Fibroblast of the conjunctiva (primary cell): ENCODE data around the gene OBSCN.

ENCODE experiments used
- DNase-seq: peaks from one replicate; pipeline ENCODE4 v3.0.0-alpha.2; 2010; ENCODE audit warnings: low read depth

OBSCN gene

GRCh38 chr1:228341450-228341813, 133.6 kb downstream of the OBSCN start:
- DNase-seq, result no peak

- no peak for DNase-seq
Observed at GRCh38 chr1:228341814-228342626, 134.2 kb downstream of the OBSCN start.

GRCh38 chr1:228342627-228343190, 134.9 kb downstream of the OBSCN start:
- no peak for DNase-seq

- DNase-seq, result no peak
Observed at GRCh38 chr1:228343191-228343661, 135.4 kb downstream of the OBSCN start.

- no peak for DNase-seq
Observed at GRCh38 chr1:228344631-228345072, 136.8 kb downstream of the OBSCN start.

GRCh38 chr1:228345201-228345930, 137.5 kb downstream of the OBSCN start:
- DNase-seq, result no peak

- DNase-seq, result no peak
Observed at GRCh38 chr1:228346731-228347130, 138.9 kb downstream of the OBSCN start.

GRCh38 chr1:228347181-228347580, 139.3 kb downstream of the OBSCN start:
- DNase-seq, result no peak

GRCh38 chr1:228348708-228349467, 141.0 kb downstream of the OBSCN start:
- no peak for DNase-seq

- no peak for DNase-seq
Observed at GRCh38 chr1:228349701-228350171, 141.9 kb downstream of the OBSCN start.

- DNase-seq, result no peak
Observed at GRCh38 chr1:228350179-228350742, 142.4 kb downstream of the OBSCN start.

GRCh38 chr1:228350831-228351781, 143.3 kb downstream of the OBSCN start:
- no peak for DNase-seq

- no peak for DNase-seq
Observed at GRCh38 chr1:228351850-228352249, 144.0 kb downstream of the OBSCN start.

- DNase-seq, result no peak
Observed at GRCh38 chr1:228352677-228353481, 145.0 kb downstream of the OBSCN start.

- DNase-seq, result no peak
Observed at GRCh38 chr1:228353601-228354371, 145.9 kb downstream of the OBSCN start.

- no peak for DNase-seq
Observed at GRCh38 chr1:228354390-228355320, 146.8 kb downstream of the OBSCN start.

- DNase-seq, result no peak
Observed at GRCh38 chr1:228356897-228357680, 149.2 kb downstream of the OBSCN start.
